PFSK-1 (cell line): ENCODE data around the gene RNF212B.

Experiments used
- POLR2AphosphoS5 ChIP-seq: IDR thresholded peaks from 2 replicates; pipeline ENCODE4 v1.6.1; 2012; ENCODE audit warnings: low read depth, mild to moderate bottlenecking, control low read depth, low read length, moderate library complexity
- TAF1 ChIP-seq: IDR thresholded peaks from 2 replicates; pipeline ENCODE4 v1.6.1; 2012; ENCODE audit warnings: low read length, control low read depth, borderline replicate concordance; ENCODE audit not compliant: insufficient read depth

DNA sequence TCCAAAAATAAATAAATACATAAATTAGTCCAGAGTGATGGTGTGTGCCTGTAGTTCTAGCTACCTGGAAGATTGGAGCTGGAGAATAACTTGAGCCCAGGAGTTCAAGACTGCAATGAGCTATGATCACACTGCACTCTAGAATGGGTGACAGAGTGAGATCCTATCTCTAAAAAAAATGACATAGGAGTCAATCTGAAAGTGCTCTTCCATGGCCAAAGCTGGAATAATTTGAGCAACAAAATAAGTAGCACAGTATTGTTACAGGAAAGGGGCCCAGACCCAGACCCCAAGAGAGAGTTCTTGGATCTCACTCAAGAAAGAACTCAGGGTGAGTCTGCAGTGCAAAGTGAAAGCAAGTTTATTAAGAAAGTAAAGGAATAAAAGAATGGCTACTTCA is 29.4 kb upstream of the RNF212B start:
- TF ChIP-seq POLR2AphosphoS5 (no peak), TAF1 (no peak)
